GM21423 (cell line): Measurements from ENCODE around the gene SNTG2.
"Not testable (repeated sequence)": the region's sequence is repeated elsewhere in the genome, so short reads cannot be mapped to it uniquely, and the experiment has no call there.

Experiments used
- ATAC-seq: cut with Tn5 transposase; IDR thresholded peaks from one replicate; pipeline ENCODE4 v1.9.1; 2021; ENCODE audit warnings: mild to moderate bottlenecking, moderate library complexity; ENCODE audit not compliant: unreplicated experiment

Gene SNTG2

DNA sequence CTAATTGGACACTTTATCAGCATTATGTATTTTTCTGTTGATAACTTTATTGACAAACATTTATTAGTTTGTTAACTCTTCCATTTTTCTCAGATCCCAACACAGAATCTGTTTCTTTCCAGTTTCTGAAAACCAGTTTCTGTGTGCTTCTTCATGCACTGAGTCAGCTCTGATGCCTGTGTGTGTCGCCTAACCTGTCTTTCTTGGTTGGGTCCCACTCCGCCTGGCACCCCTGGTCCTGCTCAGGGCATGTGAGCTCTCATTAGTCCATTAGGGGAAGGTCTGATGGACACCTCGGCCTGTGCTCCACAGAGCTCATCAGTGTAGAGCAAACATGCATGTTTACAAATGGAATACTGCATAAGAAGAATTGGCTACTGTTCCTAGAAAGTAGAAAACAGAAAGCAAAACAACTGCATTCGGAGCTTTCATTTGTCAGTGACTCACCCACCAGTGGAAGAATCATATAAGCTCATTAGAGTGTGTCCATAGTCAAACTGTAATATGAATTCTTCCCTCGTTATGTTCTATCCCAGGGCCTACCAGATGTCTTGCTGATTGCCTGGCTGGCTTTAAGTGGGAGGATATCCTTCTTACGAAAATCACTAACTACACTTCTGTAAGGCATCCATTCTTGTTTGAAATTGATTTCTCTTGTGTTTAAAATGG, 137.7 kb downstream of the SNTG2 start:
- ATAC-seq = no peak

DNA sequence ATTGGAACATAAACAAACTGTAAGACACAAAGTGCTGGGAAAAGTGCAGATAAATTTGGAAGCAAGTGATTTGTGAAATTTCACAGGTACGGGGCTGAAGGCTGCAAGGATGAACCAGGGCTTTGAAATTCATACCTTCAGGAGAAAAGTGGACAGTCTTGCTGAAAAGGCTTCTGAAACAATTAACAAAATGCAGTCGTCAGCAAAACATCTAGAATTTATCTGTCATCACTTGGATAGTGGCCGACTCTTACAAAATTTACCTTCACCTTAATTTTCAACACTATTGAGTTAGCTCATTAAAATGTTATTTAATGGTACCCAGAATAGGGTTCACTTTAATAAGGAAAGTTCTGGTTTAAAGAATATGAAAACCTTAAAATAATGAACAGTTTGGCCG, 138.3 kb downstream of the SNTG2 start:
- no peak for ATAC-seq

DNA sequence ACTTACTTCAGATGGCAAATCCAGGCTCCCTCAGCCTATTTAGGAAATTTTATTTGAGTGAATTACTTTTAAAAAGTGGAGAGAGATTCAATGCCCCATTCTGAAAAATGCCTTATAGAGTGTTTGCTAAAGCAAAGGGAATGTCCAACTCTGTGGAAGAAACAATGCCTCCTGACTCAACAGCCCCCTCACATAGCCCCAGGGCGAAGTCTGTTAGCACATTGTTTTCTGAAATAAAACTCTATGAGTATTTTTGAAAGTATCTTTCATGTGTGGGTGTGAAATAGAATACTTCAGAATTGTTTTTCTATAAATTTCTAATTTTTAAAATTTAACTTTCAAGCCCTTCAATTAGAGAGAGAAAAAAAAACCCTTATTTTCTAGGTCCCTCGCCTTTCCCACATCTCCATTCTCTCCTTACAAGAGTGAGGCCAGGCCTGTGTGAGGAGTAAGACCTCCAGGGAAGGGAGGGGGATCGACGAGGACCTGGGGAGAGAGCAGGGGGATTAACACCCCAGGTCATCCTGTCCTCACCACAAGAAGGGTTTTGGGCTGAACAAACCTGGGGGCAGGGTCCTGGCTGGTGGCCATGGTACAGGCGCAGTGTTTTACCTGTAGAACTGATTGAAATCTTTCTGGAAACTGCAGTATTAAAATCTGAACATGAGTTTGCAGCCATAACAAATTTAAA, 141.4 kb downstream of the SNTG2 start:
- no peak for ATAC-seq

GRCh38 chr2:1093668-1094067, 143.0 kb downstream of the SNTG2 start:
- ATAC-seq = not testable (repeated sequence)

DNA sequence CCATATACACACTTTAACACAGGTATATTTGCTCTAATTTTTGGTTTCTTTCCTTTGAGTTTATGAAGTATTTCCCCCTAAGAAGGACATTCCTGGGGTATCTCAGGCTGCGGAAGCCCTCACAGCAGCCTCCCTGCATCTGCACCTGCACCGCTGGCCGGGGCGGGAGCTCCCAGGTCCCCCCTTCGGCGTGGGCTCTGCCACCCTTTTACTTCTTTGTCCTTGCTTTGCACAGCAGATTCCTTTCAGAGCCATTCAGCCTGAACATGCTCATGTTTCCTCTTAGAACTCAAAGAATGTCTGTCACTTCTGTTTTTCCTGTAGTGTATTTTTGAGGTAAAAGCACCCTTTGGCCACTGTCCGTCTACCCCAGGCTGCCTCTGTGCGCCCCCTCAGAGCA, 146.5 kb downstream of the SNTG2 start:
- ATAC-seq = no peak

DNA sequence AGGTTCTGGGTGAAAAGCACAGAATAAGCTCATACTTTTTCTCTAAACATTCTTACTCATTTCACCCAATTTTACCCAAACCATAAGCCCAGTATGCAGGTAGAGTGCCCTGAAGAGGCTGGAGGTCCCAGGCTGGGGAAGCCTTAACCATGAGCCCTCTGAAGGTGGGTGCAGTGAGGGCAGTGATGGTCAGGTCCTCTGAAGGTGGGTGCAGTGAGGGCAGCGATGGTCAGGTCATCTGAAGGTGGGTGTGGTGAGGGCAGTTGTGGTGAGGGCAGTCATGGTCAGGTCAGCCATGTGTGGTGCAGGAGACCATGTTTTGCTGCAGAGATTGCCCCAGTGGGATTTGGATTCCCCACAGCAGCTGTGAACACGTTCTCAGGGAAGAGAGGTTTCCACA, 148.8 kb downstream of the SNTG2 start:
- ATAC-seq = no peak

DNA sequence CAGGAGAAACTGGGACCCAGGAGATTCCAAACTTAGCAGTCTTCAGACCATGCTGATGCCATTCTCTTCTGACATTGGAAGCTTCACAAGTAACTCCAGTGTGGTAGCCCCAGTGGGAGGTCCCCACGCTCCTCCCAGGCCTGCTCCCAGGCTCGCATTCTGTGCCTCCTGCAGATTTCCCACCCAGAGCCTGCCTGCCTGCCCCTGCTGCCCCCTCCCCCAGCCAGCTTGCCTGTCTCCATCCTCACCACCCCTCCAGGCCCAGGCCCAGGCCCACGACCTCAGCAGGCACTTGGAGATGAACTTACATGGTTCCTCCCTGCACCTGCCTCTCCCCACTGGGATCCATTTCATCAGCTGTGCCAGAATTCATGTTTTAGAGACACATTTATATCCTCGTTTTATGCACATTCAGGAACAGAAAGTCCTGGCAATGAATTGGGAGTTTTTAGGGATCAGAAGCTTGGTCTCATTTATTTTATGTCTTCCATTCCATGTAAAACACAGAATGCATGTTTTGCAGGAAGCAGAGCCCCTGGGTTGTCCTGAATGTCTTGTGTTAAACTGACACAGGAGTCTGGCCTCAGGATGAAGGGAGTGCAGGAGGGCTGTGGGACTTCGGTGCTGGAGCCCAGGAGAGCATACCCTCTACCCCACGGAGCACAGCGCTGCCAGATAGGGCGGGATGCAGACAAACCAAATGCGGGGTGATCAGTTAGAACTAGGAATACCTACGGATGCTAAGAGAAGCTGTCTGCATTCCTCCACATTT, 150.5 kb downstream of the SNTG2 start:
- ATAC-seq = no peak

DNA sequence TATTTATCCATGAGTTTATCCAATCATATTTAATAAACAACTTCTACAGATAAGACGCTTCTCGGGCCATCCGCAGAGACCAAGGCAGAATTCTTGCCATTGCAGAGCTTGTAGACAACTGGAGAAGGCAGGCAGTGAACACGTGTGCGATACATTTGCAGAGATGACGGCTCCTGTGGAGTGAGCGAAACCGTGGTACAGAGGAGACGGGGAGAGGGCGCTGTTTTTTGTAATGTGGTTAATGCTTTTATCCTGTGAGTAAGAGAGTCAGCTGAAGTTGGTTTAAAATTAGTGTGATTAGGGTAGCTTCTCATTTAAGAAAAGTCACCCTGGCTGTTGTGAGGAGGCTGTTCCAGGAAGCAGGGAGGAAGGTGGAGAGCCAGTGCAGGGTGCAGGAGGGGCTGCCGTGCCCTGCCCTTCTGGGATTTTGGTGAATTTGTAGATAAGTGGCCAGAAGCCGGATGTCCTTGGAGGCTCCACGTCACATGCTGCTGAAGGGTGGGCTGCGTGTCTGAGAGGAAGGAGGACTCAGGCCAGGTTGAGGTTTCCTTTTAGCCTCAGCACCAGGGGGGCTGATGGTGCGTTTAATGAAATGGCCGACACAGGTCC, 151.4 kb downstream of the SNTG2 start:
- no peak for ATAC-seq

DNA sequence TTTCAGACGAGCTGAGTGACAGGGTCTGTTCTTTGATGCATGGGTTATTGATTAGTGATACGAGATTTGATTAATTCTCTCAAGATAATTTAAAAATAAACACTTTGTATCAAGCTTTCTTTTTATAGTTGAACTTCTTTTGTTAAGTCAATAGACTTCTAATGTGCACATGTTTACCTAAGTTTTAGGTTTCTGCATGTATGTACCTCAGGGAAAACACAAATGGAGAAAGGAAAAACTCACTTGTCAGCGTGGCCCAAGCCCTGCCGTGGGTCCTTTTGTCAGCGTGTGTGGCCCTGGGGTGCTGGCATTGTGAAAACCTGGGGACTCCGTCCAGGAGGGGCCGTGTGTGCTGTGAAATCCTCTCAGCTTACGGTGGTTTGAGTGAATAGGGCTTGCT, 153.7 kb downstream of the SNTG2 start:
- no peak for ATAC-seq

DNA sequence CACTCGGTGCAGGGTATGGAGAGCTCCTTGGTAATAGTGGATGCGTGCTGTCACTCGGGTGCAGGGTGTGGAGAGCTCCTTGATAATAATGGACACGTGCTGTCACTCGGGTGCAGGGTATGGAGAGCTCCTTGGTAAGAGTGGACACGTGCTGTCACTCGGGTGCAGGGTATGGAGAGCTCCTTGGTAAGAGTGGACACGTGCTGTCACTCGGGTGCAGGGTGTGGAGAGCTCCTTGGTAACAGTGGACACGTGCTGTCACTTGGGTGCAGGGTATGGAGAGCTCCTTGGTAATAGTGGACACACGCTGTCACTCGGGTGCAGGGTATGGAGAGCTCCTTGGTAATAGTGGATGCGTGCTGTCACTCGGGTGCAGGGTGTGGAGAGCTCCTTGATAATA, 155.7 kb downstream of the SNTG2 start:
- not testable (repeated sequence) for ATAC-seq

- no peak for ATAC-seq
Observed at GRCh38 chr2:1115843-1116539, 165.3 kb downstream of the SNTG2 start.

- ATAC-seq = no peak
Observed at GRCh38 chr2:1117569-1117968, 166.9 kb downstream of the SNTG2 start.

- ATAC-seq = no peak
Observed at GRCh38 chr2:1125217-1125616, 174.6 kb downstream of the SNTG2 start.

DNA sequence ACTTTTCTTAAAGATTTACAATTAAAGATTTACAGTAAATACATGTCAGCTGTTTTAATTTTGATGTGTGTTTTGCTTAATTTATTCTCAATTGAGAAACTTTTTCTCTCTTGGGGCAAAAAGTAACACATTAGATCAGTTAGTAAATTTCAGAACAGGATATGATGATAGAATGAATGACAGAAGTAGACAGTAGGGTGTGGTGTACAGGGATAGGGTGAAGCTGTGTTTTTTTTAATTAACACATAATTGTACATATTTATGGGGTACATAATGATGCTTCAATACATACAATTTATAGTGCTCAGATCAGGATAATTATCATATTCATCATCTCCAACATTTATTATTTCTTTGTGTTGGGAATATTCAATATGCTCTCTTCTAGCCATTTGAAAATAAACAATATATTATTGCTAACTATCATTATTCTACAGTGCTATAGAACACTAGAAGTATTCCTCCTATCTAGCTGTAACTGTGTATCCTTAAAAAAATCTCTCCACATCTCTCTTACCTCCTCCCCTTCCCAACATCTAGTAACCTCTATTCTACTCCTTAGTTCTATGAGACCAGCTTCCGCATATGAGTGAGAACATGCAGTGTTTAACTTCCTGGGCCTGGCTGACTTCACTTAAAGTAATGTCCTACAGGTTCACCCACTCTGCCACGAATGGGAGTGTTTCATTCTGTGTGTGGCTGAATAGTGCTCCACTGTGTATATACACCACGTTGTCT, 175.2 kb downstream of the SNTG2 start:
- ATAC-seq = no peak

DNA sequence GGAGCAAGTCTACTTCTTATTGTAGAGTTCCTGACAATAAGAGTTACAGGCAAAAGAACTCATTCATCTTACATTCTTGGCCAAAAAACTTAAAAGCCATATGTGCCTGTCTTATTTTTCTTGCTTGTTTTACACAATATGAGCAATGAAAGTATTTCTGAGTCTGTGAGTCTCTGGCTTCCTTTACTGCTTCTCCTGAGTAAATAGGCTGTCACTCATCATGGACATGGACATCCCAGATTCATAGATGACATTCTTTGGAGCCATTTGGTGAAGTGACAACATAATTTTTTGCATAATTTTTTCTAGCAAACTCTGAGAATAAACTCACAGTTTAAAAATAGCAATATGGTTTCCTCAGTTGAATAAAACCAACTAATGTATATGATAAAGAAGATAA, 179.3 kb downstream of the SNTG2 start:
- no peak for ATAC-seq

DNA sequence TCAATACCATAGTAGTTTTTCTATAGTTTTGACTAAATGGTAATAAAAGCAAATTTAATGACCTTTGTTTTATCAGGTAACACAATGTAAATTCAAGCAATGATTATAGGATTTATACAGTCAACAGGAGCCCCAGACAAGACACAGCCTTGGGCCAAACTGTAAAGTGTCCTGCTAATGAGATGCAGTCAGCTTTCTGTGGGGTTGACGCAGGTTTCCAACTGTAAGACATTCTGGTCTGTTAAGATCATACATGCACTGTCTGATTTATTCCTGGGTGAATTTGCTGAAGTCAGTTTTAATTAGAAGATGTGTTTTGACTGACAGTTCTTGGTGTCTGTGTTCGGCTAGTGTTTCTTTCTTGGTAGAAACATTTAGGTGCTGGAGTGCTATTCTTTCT, 180.3 kb downstream of the SNTG2 start:
- no peak for ATAC-seq

DNA sequence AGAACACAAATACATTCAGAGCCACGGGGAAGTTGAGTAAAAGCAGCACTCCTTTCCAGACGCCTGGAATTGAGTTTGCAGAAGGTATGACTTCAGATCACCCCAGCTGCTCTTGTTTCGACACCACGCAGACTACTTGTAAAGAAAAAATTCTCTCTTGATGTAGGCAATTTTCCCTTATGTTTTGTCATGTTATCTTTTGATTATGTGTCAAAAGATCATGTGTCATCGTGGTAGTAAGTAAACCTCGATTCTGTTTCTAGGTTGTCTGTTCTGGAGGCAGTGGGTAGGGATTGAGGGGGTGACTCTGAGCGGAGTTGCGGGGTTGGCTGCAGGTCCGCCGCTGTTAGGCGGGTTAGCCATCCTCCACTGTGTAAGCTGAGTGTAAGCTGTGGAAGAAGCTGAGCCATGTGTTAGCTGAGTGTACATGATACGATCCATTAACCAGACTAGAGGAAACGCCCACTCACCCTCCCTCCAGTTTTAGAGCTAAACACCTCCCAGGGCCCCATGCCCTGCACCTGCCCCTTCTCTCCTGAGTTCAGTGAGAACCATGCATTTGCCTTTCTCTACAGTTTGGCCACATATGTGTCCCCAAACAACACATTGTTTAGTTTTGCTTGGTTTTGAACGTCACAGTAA, 181.8 kb downstream of the SNTG2 start:
- no peak for ATAC-seq

- ATAC-seq = not testable (repeated sequence)
Observed at GRCh38 chr2:1133896-1134295, 183.2 kb downstream of the SNTG2 start.

- ATAC-seq = no peak
Observed at GRCh38 chr2:1134629-1135028, 184.0 kb downstream of the SNTG2 start.

- ATAC-seq = no peak
Observed at GRCh38 chr2:1136067-1136466, 185.4 kb downstream of the SNTG2 start.
